NCI-H69 (cell line): ENCODE data around the gene FN3K.
A peak's percentile ranks its signal among the peaks of the same experiment; 100 is the strongest.

Experiments used
- DNase-seq: peaks from one replicate; lab custom pipeline; 2025; lab: John Stamatoyannopoulos, UW

The FN3K gene

GRCh38 chr17:82703935-82704865 is 31.2 kb upstream of the FN3K start:
- DNase-seq, result no peak

DNA sequence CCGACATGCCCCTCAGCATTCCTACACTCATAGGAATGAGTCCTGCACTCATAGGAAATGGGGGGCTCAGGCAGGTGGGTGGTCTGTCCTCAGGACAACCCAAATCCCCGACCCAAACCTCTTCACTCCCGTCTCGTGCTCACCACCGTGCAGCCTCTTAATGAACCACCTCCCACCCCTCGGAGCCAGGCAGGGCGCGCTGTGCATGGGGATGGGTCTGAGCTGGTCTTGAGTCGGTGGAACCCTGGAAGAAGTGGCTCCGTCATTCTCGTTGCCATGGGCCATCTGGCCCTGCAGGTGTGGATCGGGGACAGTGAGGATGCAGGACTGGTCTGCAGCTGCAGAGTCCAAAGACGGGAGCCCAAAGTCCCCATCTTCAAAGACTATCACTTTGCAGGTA is 30.5 kb upstream of the FN3K start:
- DNase-seq, result no peak

DNA sequence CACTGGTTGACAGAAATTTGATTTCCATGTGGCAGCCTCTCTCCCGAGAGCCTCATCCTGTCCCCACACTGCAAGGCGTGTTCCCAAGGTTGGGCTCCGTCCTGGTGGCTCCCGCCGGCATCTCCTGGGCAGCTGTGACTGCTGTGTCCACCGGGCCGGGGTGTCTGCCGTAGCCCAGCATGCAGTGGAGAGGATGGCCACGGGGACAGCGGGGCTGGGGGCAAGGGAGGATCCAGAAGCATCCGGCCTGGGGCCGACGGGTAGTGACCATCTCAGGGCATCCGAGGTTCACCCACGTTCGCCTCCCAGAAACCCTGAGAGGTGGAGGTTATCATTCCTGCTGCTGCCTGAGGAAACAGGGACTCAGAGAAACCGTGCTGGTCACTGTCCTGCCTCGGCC is 29.7 kb upstream of the FN3K start:
- no peak for DNase-seq

- DNase-seq, result no peak
Observed at GRCh38 chr17:82709024-82709675, 26.3 kb upstream of the FN3K start.

GRCh38 chr17:82709676-82710498 is 25.5 kb upstream of the FN3K start:
- DNase-seq, result no peak

- peak; percentile 35 for DNase-seq
Observed at GRCh38 chr17:82710499-82711232, 24.7 kb upstream of the FN3K start.

- no peak for DNase-seq
Observed at GRCh38 chr17:82713071-82713723, 22.2 kb upstream of the FN3K start.

- DNase-seq, result peak; percentile 98
Observed at GRCh38 chr17:82716203-82717010, 19.0 kb upstream of the FN3K start, which contains the start of gene FN3KRP. Gene FN3KRP, plus strand, starts transcription at chr17:82716706. Its CDS starts 50 bp downstream, at chr17:82716756.

DNA sequence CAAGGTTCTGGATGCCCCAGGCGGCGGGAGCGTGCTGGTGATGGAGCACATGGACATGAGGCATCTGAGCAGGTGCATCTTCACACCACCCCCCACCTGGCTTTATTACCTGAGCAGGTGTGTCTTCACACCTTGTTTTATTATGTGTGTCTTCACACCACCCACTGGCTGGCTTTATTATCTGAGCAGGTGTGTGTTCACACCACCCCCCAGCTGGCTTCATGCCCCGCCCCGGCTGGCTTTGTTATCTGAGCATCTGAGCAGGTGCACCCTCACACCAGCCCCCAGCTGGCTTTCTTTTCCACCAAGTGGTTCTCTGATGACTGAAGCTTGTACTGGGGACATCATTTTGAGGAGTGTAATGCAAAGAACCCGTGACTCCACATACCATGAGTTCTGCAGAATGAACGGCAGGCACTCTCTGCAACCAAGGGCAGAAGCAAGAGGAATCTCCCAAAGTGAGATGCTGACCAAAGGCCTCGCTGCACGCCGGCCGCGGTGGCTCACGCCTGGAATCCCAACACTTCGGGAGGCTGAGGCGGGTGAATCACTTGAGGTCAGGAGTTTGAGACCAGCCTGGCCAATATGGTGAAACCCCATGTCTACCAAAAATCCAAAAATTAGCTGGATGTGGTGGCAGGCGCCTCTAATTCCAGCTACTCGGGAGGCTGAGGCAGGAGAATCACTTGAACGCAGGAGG is 16.3 kb upstream of the FN3K start:
- DNase-seq, result peak; percentile 69

GRCh38 chr17:82720204-82720603 is 15.2 kb upstream of the FN3K start:
- DNase-seq, result no peak

DNA sequence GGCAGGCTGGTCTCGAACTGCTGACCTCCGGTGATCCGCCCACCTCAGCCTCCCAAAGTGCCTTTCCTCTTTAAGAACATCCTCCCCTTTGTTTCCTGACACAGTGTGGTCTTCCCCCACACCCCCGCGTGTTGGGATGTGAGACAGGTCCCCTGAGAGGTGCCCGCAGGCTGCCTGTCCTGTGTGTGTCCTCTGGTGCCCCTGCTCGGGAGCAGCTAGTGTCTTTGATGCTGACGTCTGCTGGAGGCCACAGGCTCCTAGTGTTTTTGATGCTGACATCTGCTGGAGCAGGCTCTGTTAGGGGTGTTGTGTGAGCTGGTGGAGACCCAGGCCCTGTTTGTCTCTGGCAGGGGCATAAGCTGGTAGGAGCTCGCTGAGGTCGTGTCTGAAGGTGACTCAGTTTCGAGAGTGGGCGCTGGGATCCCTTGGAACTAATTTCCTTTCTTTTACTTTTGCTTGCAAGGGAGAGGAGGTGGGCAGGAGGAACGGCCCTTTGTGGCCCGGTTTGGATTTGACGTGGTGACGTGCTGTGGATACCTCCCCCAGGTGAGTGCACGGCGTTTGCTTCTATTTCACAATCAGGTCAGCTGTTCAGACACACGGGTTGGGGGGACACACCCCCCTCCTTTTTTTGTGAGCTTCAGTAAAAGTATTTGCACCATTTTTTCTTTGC is 12.9 kb upstream of the FN3K start:
- DNase-seq, result no peak

- DNase-seq, result no peak
Observed at GRCh38 chr17:82723169-82723807, 12.1 kb upstream of the FN3K start.

- no peak for DNase-seq
Observed at GRCh38 chr17:82726427-82726826, 9.0 kb upstream of the FN3K start.

DNA sequence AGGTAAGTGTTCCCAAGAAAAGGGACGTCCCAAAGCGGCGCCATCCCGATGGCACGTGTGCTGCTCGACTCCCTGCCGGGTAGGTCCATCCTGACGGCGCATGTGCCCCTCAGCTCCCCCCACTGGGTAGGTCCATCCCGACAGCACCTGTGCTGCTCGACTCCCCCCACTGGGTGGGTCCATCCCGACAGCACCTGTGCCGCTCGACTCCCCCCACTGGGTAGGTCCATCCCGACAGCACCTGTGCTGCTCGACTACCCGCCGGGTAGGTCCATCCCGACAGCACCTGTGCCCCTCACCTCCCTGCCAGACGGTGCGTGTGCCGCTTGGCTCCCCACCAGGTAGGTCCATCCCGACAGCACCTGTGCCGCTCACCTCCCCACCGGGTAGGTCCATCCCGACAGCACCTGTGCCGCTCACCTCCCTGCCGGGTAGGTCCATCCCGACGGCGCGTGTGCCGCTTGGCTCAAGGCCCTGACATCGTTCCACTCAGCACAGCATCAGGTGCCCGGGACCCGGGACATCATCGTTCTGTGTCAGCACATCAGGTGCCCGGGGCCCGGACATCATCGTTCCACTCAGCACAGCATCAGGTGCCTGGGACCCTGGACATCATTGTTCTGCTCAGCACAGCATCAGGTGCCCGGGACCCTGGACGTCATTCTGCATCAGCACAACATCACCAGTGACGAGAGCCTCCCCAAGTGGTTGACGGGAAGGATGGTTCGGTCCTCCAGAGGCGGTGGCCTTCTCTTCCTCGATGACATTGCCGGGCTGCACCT is 5.7 kb upstream of the FN3K start:
- no peak for DNase-seq

- no peak for DNase-seq
Observed at GRCh38 chr17:82732118-82732743, 3.2 kb upstream of the FN3K start.

DNA sequence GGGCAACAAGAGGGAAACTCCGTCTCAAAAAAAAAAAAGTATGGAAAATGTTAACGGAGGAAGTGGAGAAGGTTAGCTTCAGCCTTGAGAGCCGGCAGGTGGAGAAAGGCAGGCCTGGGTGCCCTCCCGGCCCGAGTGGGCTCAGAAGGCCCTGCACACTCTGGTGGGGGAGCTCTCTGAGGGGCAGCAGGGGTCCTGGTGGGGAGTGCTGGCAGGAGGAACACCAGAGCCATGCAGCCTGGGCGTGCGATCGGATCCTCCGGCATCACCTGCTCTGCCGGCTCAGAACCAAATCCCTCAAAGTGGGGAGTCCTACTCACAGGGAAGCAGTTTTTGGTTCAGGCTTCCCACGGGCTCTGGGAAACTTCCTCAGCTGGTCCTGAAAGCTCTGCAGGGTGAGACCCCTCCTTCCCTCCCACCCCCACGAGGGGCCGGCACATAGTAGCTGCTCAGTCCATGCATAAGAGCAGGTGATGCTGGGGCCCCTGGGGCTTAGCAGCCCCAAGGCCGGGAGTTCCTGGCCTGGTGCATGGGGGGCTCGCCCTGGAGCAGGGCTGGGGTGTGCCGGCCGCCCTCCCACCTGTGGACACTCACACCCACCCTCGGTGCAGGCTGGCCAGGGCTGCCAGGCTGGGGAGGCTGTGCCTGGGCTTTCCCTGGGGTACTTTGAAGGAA is 1.2 kb downstream of the FN3K start:
- no peak for DNase-seq
